CD8-positive, alpha-beta T cell (primary cell): Measurements from ENCODE around the gene STUB1. TPM values are rescaled to one million over a fixed set of nuclear protein-coding genes. Genes with fewer than 3 reads are reported as not detected.

ENCODE experiments used
- total RNA-seq, 46 experiments: library from RNA in 2 of 46; stranded (reverse) in 2 of 46; gene quantifications; one replicate each; pipeline ENCODE4 v1.2.3 and lab custom pipeline; 2021 to 2026

Gene STUB1
- total RNA-seq, 2 experiments from 2014 or later, result 40.0 to 50.0 TPM

Other genes with a start within 250 kb of the STUB1 start
- 10 to 100 TPM; 40.5 to 43.6 TPM for gene CAPN15, start 152.7 kb upstream of the STUB1 start, total RNA-seq
- not detected for gene PRR35, start 120.0 kb upstream of the STUB1 start, total RNA-seq
- under 1 TPM in 1 of 2 experiments, not detected in 1; 0.25 TPM for gene NHLRC4, start 113.4 kb upstream of the STUB1 start, total RNA-seq
- gene PIGQ, start 110.4 kb upstream of the STUB1 start, total RNA-seq, result 10 to 100 TPM; 25.9 to 31.0 TPM
- gene RAB40C, start 90.3 kb upstream of the STUB1 start, total RNA-seq, result 1 to 10 TPM; 3.9 to 5.9 TPM
- under 1 TPM; 0.16 to 0.17 TPM for gene WFIKKN1, start 49.4 kb upstream of the STUB1 start, total RNA-seq
- gene METTL26, start 44.1 kb upstream of the STUB1 start, total RNA-seq, result 10 to 100 TPM; 37.4 to 43.1 TPM
- gene MCRIP2, start 38.6 kb upstream of the STUB1 start, total RNA-seq, result 10 to 100 TPM; 15.9 to 19.2 TPM
- 10 to 100 TPM; 15.0 to 22.8 TPM for gene WDR90, start 31.0 kb upstream of the STUB1 start, total RNA-seq
- gene RHOT2, start 12.3 kb upstream of the STUB1 start, total RNA-seq, result 100 to 1,000 TPM; 163 to 175 TPM
- 1 to 10 TPM; 3.1 to 4.1 TPM for gene RHBDL1, start 4.7 kb upstream of the STUB1 start, total RNA-seq
- 10 to 100 TPM; 15.8 to 18.7 TPM for gene JMJD8, start 3.9 kb downstream of the STUB1 start, total RNA-seq
- 10 to 100 TPM; 11.8 to 12.1 TPM for gene WDR24, start 10.0 kb downstream of the STUB1 start, total RNA-seq
- gene FBXL16, start 25.4 kb downstream of the STUB1 start, total RNA-seq, result 1 to 10 TPM; 4.4 to 4.6 TPM
- gene METRN, start 34.7 kb downstream of the STUB1 start, total RNA-seq, result 10 to 100 TPM in 1 of 2 experiments, 1 to 10 TPM in 1; 9.2 to 10.1 TPM
- 10 to 100 TPM; 24.7 to 29.6 TPM for gene ANTKMT, start 40.7 kb downstream of the STUB1 start, total RNA-seq
- 1 to 10 TPM; 3.6 to 5.5 TPM for gene CCDC78, start 46.0 kb downstream of the STUB1 start, total RNA-seq
- gene HAGHL, start 46.7 kb downstream of the STUB1 start, total RNA-seq, result 10 to 100 TPM; 17.5 to 21.8 TPM
- gene CIAO3, start 60.6 kb downstream of the STUB1 start, total RNA-seq, result 10 to 100 TPM; 25.7 to 30.0 TPM
- gene MSLN, start 80.3 kb downstream of the STUB1 start, total RNA-seq, result not detected
- gene RPUSD1, start 108.0 kb downstream of the STUB1 start, total RNA-seq, result 10 to 100 TPM; 15.4 to 15.8 TPM
- gene CHTF18, start 108.2 kb downstream of the STUB1 start, total RNA-seq, result 10 to 100 TPM; 34.4 to 38.4 TPM
- gene GNG13, start 120.3 kb downstream of the STUB1 start, total RNA-seq, result not detected